H9 (cell line): ENCODE measurements around the gene AGPAT1. TPM values are rescaled to one million over a fixed set of nuclear protein-coding genes. Genes with fewer than 3 reads are reported as not detected.

ENCODE experiments used
- DNase-seq: peaks from one replicate; pipeline ENCODE4 v3.0.0-alpha.2; 2017
- H2AFZ ChIP-seq: one replicate; pipeline ENCODE4 v1.6.1; 2013; ENCODE audit warnings: mild to moderate bottlenecking, low read length, control low read depth, moderate library complexity
- H2AK5ac ChIP-seq: 2 replicates; pipeline ENCODE4 v1.6.1; 2013; ENCODE audit warnings: low read length, control low read depth, mixed read lengths; ENCODE audit not compliant: insufficient read length
- H2BK120ac ChIP-seq: one replicate; pipeline ENCODE4 v1.6.1; 2013; ENCODE audit warnings: low read depth, mild to moderate bottlenecking, low read length, control low read depth, inconsistent platforms; ENCODE audit not compliant: poor library complexity, severe bottlenecking
- H2BK12ac ChIP-seq: 2 replicates; pipeline ENCODE4 v1.6.1; 2013; ENCODE audit warnings: low read length, control low read depth, mixed read lengths, low read depth; ENCODE audit not compliant: insufficient read length
- H2BK15ac ChIP-seq: 2 replicates; pipeline ENCODE4 v1.6.1; 2013; ENCODE audit warnings: low read depth, low read length, control low read depth
- H2BK20ac ChIP-seq: one replicate; pipeline ENCODE4 v1.6.1; 2013; ENCODE audit warnings: low read depth, mild to moderate bottlenecking, low read length, control low read depth, inconsistent platforms; ENCODE audit not compliant: poor library complexity, severe bottlenecking
- H2BK5ac ChIP-seq: 2 replicates; pipeline ENCODE4 v1.6.1; 2013; ENCODE audit warnings: low read length, control low read depth, mixed read lengths; ENCODE audit not compliant: insufficient read length
- H3K14ac ChIP-seq: 2 replicates; pipeline ENCODE4 v1.6.1; 2013; ENCODE audit warnings: low read length, control low read depth; ENCODE audit not compliant: insufficient read depth
- H3K18ac ChIP-seq: 2 replicates; pipeline ENCODE4 v1.6.1; 2013; ENCODE audit warnings: low read depth, mild to moderate bottlenecking, mixed read lengths, low read length, control low read depth; ENCODE audit not compliant: insufficient read length
- H3K23ac ChIP-seq: 2 replicates; pipeline ENCODE4 v1.6.1; 2013; ENCODE audit warnings: low read length, control low read depth, mixed read lengths, low read depth; ENCODE audit not compliant: insufficient read length
- H3K23me2 ChIP-seq: 2 replicates; pipeline ENCODE4 v1.6.1; 2013; ENCODE audit warnings: low read depth, mild to moderate bottlenecking, mixed read lengths, low read length, control low read depth; ENCODE audit not compliant: insufficient read length, poor library complexity, severe bottlenecking
- H3K27ac ChIP-seq: 2 replicates; pipeline ENCODE4 v1.5.1; 2013; ENCODE audit warnings: low read length, control low read depth, mixed read lengths, low read depth; ENCODE audit not compliant: insufficient read length
- H3K27me3 ChIP-seq: 2 replicates; pipeline ENCODE4 v1.6.1; 2013; ENCODE audit warnings: low read length, control low read depth, inconsistent platforms; ENCODE audit not compliant: insufficient read depth
- H3K4ac ChIP-seq: 2 replicates; pipeline ENCODE4 v1.6.1; 2013; ENCODE audit warnings: low read depth, mild to moderate bottlenecking, control low read depth, inconsistent platforms, low read length, moderate library complexity
- H3K4me1 ChIP-seq: 2 replicates; pipeline ENCODE4 v1.6.1; 2013; ENCODE audit warnings: low read length, control low read depth, inconsistent platforms; ENCODE audit not compliant: insufficient read depth
- H3K4me2 ChIP-seq: 2 replicates; pipeline ENCODE4 v1.6.1; 2013; ENCODE audit warnings: low read length, control low read depth, mixed read lengths; ENCODE audit not compliant: insufficient read length, insufficient read depth
- H3K56ac ChIP-seq: 2 replicates; pipeline ENCODE4 v1.6.1; 2013; ENCODE audit warnings: low read depth, mild to moderate bottlenecking, mixed read lengths, low read length, control low read depth; ENCODE audit not compliant: insufficient read length
- H3K79me1 ChIP-seq: 2 replicates; pipeline ENCODE4 v1.6.1; 2013; ENCODE audit warnings: low read depth, mild to moderate bottlenecking, moderate library complexity, low read length, control low read depth, inconsistent platforms; ENCODE audit not compliant: insufficient read depth, poor library complexity, severe bottlenecking
- H3K79me2 ChIP-seq: 2 replicates; pipeline ENCODE4 v1.6.1; 2013; ENCODE audit warnings: low read length, control low read depth, inconsistent platforms; ENCODE audit not compliant: insufficient read depth
- H3K9ac ChIP-seq: 2 replicates; pipeline ENCODE4 v1.6.1; 2013; ENCODE audit warnings: low read length, control low read depth, mixed read lengths; ENCODE audit not compliant: insufficient read length; ENCODE audit errors: extremely low read depth
- H3K9me3 ChIP-seq: one replicate; pipeline ENCODE4 v1.6.1; 2013; ENCODE audit warnings: low read depth, low read length, inconsistent platforms; ENCODE audit not compliant: control insufficient read depth
- H3T11ph ChIP-seq: one replicate; pipeline ENCODE4 v1.6.1; 2013; ENCODE audit warnings: mild to moderate bottlenecking, low read length, control low read depth, inconsistent platforms
- H4K20me1 ChIP-seq: one replicate; pipeline ENCODE4 v1.6.1; 2013; ENCODE audit not compliant: control insufficient read depth, insufficient read length, insufficient read depth
- H4K5ac ChIP-seq: 2 replicates; pipeline ENCODE4 v1.6.1; 2013; ENCODE audit warnings: low read depth, mild to moderate bottlenecking, mixed read lengths, low read length, control low read depth; ENCODE audit not compliant: insufficient read length
- H4K8ac ChIP-seq: replicated peaks from 2 replicates; pipeline ENCODE4 v1.6.1; 2013; ENCODE audit warnings: low read length, control low read depth, mixed read lengths, low read depth; ENCODE audit not compliant: insufficient read length
- H4K91ac ChIP-seq: 2 replicates; pipeline ENCODE4 v1.6.1; 2013; ENCODE audit warnings: low read depth, mild to moderate bottlenecking, moderate library complexity, mixed read lengths, low read length, control low read depth; ENCODE audit not compliant: insufficient read length
- H3K27ac Mint-ChIP-seq, 3 experiments: 2 replicates in 2 of 3; 3 replicates in 1 of 3; pipeline ENCODE4 v1.8.0; 2020 to 2021; ENCODE audit warnings: mixed read lengths in 3 of 3, mild to moderate bottlenecking in 1 of 3, moderate library complexity in 1 of 3
- H3K27me3 Mint-ChIP-seq: 2 replicates; pipeline ENCODE4 v1.8.0; 2021; ENCODE audit warnings: low read depth, mild to moderate bottlenecking, moderate library complexity, mixed read lengths
- H3K36me3 Mint-ChIP-seq, 3 experiments: 2 replicates in 2 of 3; 3 replicates in 1 of 3; pipeline ENCODE4 v1.8.0; 2020 to 2021; ENCODE audit warnings: low read depth in 3 of 3, mixed read lengths in 3 of 3; ENCODE audit not compliant: insufficient read depth in 1 of 3
- H3K4me1 Mint-ChIP-seq, 2 experiments: 2 replicates each; pipeline ENCODE4 v1.8.0; 2020; ENCODE audit warnings: mixed read lengths in 2 of 2
- H3K4me3 Mint-ChIP-seq, 2 experiments: 2 replicates in 1 of 2; 3 replicates in 1 of 2; pipeline ENCODE4 v1.8.0; 2020 to 2021; ENCODE audit warnings: mild to moderate bottlenecking in 2 of 2, mixed read lengths in 2 of 2, moderate library complexity in 1 of 2
- H3K9me3 Mint-ChIP-seq, 2 experiments: 2 replicates in 1 of 2; 3 replicates in 1 of 2; pipeline ENCODE4 v1.8.0; 2020; ENCODE audit warnings: mild to moderate bottlenecking in 2 of 2, mixed read lengths in 2 of 2, moderate library complexity in 1 of 2
- CTCF ChIP-seq: fragments of 200-600 bp; sonication (generic); conservative IDR thresholded peaks from 3 replicates; pipeline ENCODE4 v1.8.0; 2021; ENCODE audit warnings: antibody characterized with exemption, mild to moderate bottlenecking
- WGBS: extraction: QIAGEN DNeasy Blood & Tissue Kit; methylation state at CpG from one replicate; pipeline ENCODE4 v1.1.7; 2013; ENCODE audit warnings: missing lambda C conversion rate, low lambda C conversion rate, mixed read lengths; ENCODE audit not compliant: insufficient read length; ENCODE audit errors: extremely low coverage; 5-methylcytosine and 5-hydroxymethylcytosine counted together
- total RNA-seq: library from RNA; stranded (reverse); gene quantifications from 2 replicates; pipeline ENCODE4 v1.2.1, GENCODE V29; 2021

Gene AGPAT1
- total RNA-seq, 1 experiment from 2014 or later, result 89.5 TPM

DNA sequence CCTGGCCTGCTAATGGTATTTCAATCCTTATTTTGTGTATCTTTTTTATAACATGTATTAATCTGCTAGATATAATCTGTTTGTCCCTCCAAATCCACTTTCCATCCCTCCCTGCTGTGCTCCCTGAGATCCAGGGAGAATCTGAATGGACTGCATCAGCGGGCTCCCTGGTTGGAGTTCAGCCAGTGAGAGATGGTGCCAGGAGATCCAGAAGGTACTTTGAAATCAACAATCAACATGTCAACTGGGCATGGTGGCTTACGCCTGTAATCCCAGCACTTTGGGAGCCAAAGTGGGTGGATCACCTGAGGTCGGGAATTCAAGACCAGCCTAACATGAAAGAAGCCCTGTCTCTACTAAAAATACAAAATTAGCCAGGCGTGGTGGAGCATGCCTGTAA, 52.2 kb downstream of the AGPAT1 start:
- Histone ChIP-seq H3K4me1 (no peaks in the 10 kb centered on the region), H3K14ac (no peak overlapping the region), H3K4me2 (no peak overlapping the region), H3K79me1 (no peaks in the 10 kb centered on the region), H3K23ac (no peak overlapping the region), H3K27ac (no peak overlapping the region), H4K5ac (no peak overlapping the region), H4K8ac (no peak overlapping the region), H3K9me3 (no peaks in the 10 kb centered on the region), H4K20me1 (no peaks in the 10 kb centered on the region), H3K56ac (no peak overlapping the region), H4K91ac (no peak overlapping the region), H3K27me3 (no peaks in the 10 kb centered on the region), H2BK15ac (no peak overlapping the region), H2BK20ac (no peak overlapping the region), H3K79me2 (no peaks in the 10 kb centered on the region), H2AFZ (no peak overlapping the region), H3K4ac (no peak overlapping the region), H3K9ac (no peak overlapping the region), H2BK120ac (no peak overlapping the region), H3K23me2 (peaks cover 3% of the 10 kb centered on the region), H2BK12ac (no peak overlapping the region), H2BK5ac (no peak overlapping the region), H3K18ac (no peak overlapping the region), H2AK5ac (no peak overlapping the region), H3T11ph (no peak overlapping the region)
- Mint-ChIP-seq H3K4me1 (peaks cover 14 to 15% of the 10 kb centered on the region in 2 experiments), H3K27me3 (no peaks in the 10 kb centered on the region), H3K4me3 (no peak overlapping the region), H3K36me3 (peaks cover 20 to 60% (median 53%) of the 10 kb centered on the region in 3 experiments; a peak in 6 of 7 replicates), H3K9me3 (no peaks in the 10 kb centered on the region), H3K27ac (no peak overlapping the region)
- DNase-seq, result no peak
- TF ChIP-seq CTCF, result no peak
- no CpG with 5 or more reads among the region's 4 CpGs for WGBS
